ENCODE data around the gene DNMBP.

DNA sequence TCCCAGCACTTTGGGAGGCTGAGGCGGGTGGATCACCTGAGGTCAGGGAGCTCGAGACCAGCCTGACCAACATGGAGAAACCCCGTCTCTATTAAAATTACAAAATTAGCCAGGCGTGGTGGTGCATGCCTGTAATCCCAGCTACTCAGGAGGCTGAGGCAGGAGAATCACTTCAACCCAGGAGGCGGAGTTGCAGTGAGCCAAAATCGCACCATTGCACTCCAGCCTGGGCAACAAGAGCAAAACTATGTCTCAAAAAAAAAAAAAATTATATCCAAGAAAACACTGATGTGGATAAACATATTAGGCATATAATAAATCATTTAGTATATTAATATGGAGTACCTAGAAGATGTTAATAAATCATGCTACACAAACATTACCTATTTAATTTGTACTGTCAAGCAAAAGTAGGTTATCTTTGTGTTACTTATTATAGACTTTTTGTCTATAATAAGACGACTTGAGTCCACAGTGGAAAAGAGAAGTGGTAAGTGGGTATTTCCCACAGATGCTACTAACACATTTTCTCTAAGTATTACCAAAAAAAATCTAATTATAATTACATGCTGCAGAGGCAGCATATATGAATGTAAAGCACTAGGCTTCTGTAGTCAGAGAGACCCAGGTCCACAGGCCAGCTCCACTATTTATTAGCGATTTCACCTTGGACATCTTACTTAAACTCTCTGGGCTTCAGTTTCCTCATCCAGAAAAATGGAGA lies 34.5 kb downstream of the DNMBP start:
- no peak for TF ChIP-seq POLR2AphosphoS5 (IDR thresholded peaks at IDR 0.05)
- TF ChIP-seq, protein P1, sequence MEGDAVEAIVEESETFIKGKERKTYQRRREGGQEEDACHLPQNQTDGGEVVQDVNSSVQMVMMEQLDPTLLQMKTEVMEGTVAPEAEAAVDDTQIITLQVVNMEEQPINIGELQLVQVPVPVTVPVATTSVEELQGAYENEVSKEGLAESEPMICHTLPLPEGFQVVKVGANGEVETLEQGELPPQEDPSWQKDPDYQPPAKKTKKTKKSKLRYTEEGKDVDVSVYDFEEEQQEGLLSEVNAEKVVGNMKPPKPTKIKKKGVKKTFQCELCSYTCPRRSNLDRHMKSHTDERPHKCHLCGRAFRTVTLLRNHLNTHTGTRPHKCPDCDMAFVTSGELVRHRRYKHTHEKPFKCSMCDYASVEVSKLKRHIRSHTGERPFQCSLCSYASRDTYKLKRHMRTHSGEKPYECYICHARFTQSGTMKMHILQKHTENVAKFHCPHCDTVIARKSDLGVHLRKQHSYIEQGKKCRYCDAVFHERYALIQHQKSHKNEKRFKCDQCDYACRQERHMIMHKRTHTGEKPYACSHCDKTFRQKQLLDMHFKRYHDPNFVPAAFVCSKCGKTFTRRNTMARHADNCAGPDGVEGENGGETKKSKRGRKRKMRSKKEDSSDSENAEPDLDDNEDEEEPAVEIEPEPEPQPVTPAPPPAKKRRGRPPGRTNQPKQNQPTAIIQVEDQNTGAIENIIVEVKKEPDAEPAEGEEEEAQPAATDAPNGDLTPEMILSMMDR (IDR thresholded peaks at IDR 0.05): no peak
